A549 (cell line): ENCODE data around the gene ADARB2. TPM values are rescaled to one million over a fixed set of nuclear protein-coding genes. Genes with fewer than 3 reads are reported as not detected.

Source experiments
- ATAC-seq, 2 experiments: fragments of 200-7000 bp in 1 of 2; fragments of >200 bp in 1 of 2; cut with Nextera tagmentation in 1 of 2; cut with Tn5 transposase in 1 of 2; 3 replicates each; pipeline versions ENCODE4 v1.8.0 to v1.9.1; 2018 to 2020; ENCODE audit warnings: mild to moderate bottlenecking in 1 of 2, moderate library complexity in 1 of 2
- CTCF ChIA-PET: fragments of 300-600 bp; sonication (Branson Sonifier 250); formaldehyde crosslinking; extraction: SDS; loops from one replicate; lab custom pipeline; 2021; ENCODE audit warnings: antibody characterized with exemption, inconsistent platforms; lab: Yijun Ruan, JAX
- POLR2A ChIA-PET: fragments of 350-600 bp; formaldehyde crosslinking; extraction: SDS; loops from one replicate; lab custom pipeline; 2021; ENCODE audit warnings: antibody characterized with exemption, inconsistent platforms; lab: Yijun Ruan, JAX
- DNase-seq, 2 experiments: peaks; one replicate each; pipeline versions ENCODE4 v3.0.0 to v3.0.0-alpha.2; 2011 to 2016; ENCODE audit warnings: low read depth in 1 of 2, low spot score in 1 of 2
- FAIRE-seq: peaks from 2 replicates; lab custom pipeline; 2011; peaks lifted over from hg19 to GRCh38; lab: Jason Lieb, UNC
- H3K27ac ChIP-seq, 2 experiments: fragments of >200 bp; sonication (Bioruptor Twin); formaldehyde crosslinking; 3 replicates each; pipeline ENCODE4 v1.5.1; 2016 to 2017
- H3K4me1 ChIP-seq: fragments of >200 bp; sonication (Bioruptor Twin); formaldehyde crosslinking; 3 replicates; pipeline ENCODE4 v1.6.1; 2016
- H3K4me2 ChIP-seq: fragments of >200 bp; sonication (Bioruptor Twin); formaldehyde crosslinking; 3 replicates; pipeline ENCODE4 v1.6.1; 2016
- H3K4me3 ChIP-seq: fragments of >200 bp; sonication (Bioruptor Twin); formaldehyde crosslinking; 3 replicates; pipeline ENCODE4 v1.5.1; 2016
- H3K9me3 ChIP-seq: fragments of >200 bp; sonication (Bioruptor Twin); formaldehyde crosslinking; 3 replicates; pipeline ENCODE4 v1.6.1; 2016
- BHLHE40 ChIP-seq: IDR thresholded peaks from 2 replicates; pipeline ENCODE4 v1.6.1; 2012; ENCODE audit warnings: low read depth, low read length, inconsistent platforms
- CBX2 ChIP-seq: fragments of 200-600 bp; sonication (generic); IDR thresholded peaks from 2 replicates; pipeline ENCODE4 v1.6.1; 2016; ENCODE audit warnings: low read depth, mild to moderate bottlenecking, borderline replicate concordance
- CHD2 ChIP-seq: fragments of 150-350 bp; IDR thresholded peaks from 2 replicates; pipeline ENCODE4 v1.6.1; 2014; ENCODE audit warnings: low read length; ENCODE audit not compliant: partially characterized antibody
- CHD4 ChIP-seq: fragments of 200-600 bp; sonication (generic); IDR thresholded peaks from 2 replicates; pipeline ENCODE4 v1.6.1; 2016; ENCODE audit warnings: antibody characterized with exemption, mild to moderate bottlenecking, borderline replicate concordance
- FOSB ChIP-seq: fragments of 250-450 bp; sonication (Bioruptor Pico); IDR thresholded peaks from 2 replicates; pipeline ENCODE4 v1.5.0; 2020; ENCODE audit warnings: mild to moderate bottlenecking, moderate library complexity
- FOSL2 ChIP-seq, 2 experiments: fragments of 450-650 bp in 1 of 2; fragments of >200 bp in 1 of 2; sonication (Bioruptor Twin) in 1 of 2; formaldehyde crosslinking; IDR thresholded peaks; 2 replicates each; pipeline versions ENCODE4 v1.5.0 to v1.6.1; 2016 to 2020; ENCODE audit warnings: mild to moderate bottlenecking in 1 of 2, moderate library complexity in 1 of 2
- FOXS1 ChIP-seq: fragments of 250-450 bp; sonication (Bioruptor Pico); IDR thresholded peaks from 2 replicates; pipeline ENCODE4 v1.5.0; 2020; ENCODE audit warnings: mild to moderate bottlenecking, moderate library complexity
- JUN ChIP-seq, 2 experiments: fragments of >200 bp; sonication (Bioruptor Twin); formaldehyde crosslinking; IDR thresholded peaks; 2 replicates in 1 of 2; 3 replicates in 1 of 2; pipeline ENCODE4 v1.6.1; 2016 to 2017
- JUNB ChIP-seq: fragments of >200 bp; sonication (Bioruptor Twin); formaldehyde crosslinking; IDR thresholded peaks from 2 replicates; pipeline ENCODE4 v1.6.1; 2016
- MAFK ChIP-seq: fragments of 450-650 bp; IDR thresholded peaks from 2 replicates; pipeline ENCODE4 v1.6.1; 2014; ENCODE audit not compliant: partially characterized antibody
- MYC ChIP-seq: IDR thresholded peaks from 2 replicates; pipeline ENCODE4 v1.6.1; 2012; ENCODE audit warnings: mild to moderate bottlenecking, inconsistent platforms, low read length, improper control_type of control experiment, borderline replicate concordance
- NR3C1 ChIP-seq: fragments of >200 bp; sonication (Bioruptor Twin); formaldehyde crosslinking; IDR thresholded peaks from 3 replicates; pipeline ENCODE4 v1.6.1; 2017
- PHF8 ChIP-seq: fragments of 200-600 bp; sonication (generic); IDR thresholded peaks from 2 replicates; pipeline ENCODE4 v1.6.1; 2016; ENCODE audit warnings: low read depth, mild to moderate bottlenecking, antibody characterized with exemption, moderate library complexity, borderline replicate concordance
- POLR2A ChIP-seq: IDR thresholded peaks from 2 replicates; pipeline ENCODE4 v1.6.1; 2012; ENCODE audit warnings: mild to moderate bottlenecking, low read length
- SMC3 ChIP-seq: fragments of >200 bp; sonication (Bioruptor Twin); formaldehyde crosslinking; IDR thresholded peaks from 3 replicates; pipeline ENCODE4 v1.6.1; 2018; ENCODE audit warnings: inconsistent platforms
- ZNF302 ChIP-seq: fragments of 250-450 bp; sonication (Bioruptor Pico); IDR thresholded peaks from 2 replicates; pipeline ENCODE4 v1.9.0; 2021; ENCODE audit warnings: inconsistent platforms, mild to moderate bottlenecking, moderate library complexity
- WGBS: methylation state at CpG from one replicate; pipeline ENCODE4 v1.1.6; 2017; ENCODE audit errors: missing lambda C conversion rate; 5-methylcytosine and 5-hydroxymethylcytosine counted together
- polyA plus RNA-seq, 4 experiments: library from polyadenylated mRNA; depleted of rRNA in 3 of 4; stranded (reverse); fragments of >200 nt; fragmentation: RNase III in 1 of 4; extraction: RNeasy Plus Mini Kit Qiagen cat#74134 plus additional on column Dnase treatment in 1 of 4; gene quantifications; 2 replicates in 3 of 4; 3 replicates in 1 of 4; pipeline ENCODE4 v1.2.3, GENCODE V29; 2011 to 2017
- TF ChIP-seq, protein P1 (sequence below): IDR thresholded peaks from 2 replicates; pipeline ENCODE4 v1.6.1; 2012
- TF ChIP-seq, protein P2 (sequence below): fragments of 150-350 bp; IDR thresholded peaks from 2 replicates; pipeline ENCODE4 v1.6.1; 2014; ENCODE audit warnings: low read depth, mild to moderate bottlenecking, low read length
- TF ChIP-seq, protein P3 (sequence below): IDR thresholded peaks from 2 replicates; pipeline ENCODE4 v1.6.1; 2012; ENCODE audit warnings: low read depth, borderline replicate concordance
- TF ChIP-seq, protein P4 (sequence below): IDR thresholded peaks from 2 replicates; pipeline ENCODE4 v1.6.1; 2012
- TF ChIP-seq, protein P5 (sequence below): fragments of >200 bp; sonication (Bioruptor Twin); formaldehyde crosslinking; IDR thresholded peaks from 3 replicates; pipeline ENCODE4 v1.6.1; 2016

ADARB2 gene
- polyA plus RNA-seq, 2 of the 4 experiments (the other 2 are of a cell fraction) = not detected

DNA sequence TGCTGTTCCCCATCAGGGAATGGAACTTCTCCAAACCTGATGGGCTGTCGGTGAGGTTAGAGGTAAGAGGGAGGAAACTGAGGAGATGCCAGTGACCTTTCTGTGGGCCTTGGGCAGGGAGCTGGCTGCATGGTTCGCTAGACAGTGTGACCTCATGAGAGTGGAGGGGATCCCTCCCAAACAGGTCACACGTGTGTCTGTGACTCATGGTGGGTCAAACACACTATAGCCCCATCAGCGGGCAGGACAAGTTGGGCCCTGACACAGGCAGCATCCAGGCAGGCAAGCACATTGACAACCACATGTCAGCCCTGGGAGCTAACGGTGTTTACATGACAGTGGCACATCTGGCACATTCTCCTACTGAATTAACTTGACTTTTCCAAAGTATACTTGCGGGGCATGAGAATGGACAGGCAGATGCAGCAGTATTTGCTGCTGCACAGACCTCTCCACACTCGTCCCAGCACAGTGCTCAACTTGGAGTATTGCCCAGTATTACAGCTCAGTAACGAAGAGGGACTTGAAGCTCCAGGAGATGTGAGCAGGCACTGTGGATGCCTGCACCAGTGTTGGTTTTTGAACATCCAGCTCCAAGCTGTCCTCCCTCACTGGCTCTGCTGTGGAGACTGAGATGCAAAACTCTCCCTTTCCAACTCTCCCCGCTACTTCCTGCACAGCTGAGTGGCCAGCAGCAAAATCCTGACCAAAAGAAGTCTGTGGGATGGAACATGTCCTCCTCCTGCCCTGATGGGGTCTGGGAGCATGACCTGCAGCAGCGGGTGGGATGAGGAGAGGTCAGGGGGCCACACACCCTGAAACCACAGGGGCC lies 481.5 kb downstream of the ADARB2 start:
- whole genome bisulfite sequencing = 17% methylated on average over 8 of the region's 10 CpGs
- FAIRE-seq (no peak), ATAC-seq (no peak), DNase-seq (no peak)
- CTCF ChIA-PET = interaction anchor here (1.0 to 1.4 kb wide), 3 partner anchors 12 to 165 kb away, joined by 3 read pairs; no protein-coding TSS in a partner anchor
- H3K4me2 ChIP-seq = no peak overlapping the region
- POLR2A ChIA-PET = no interaction called here
- TF ChIP-seq NR3C1 = no peak
- TF ChIP-seq PHF8 = no peak
- TF ChIP-seq POLR2A = no peak
- TF ChIP-seq FOSL2 (IDR thresholded peaks at IDR 0.05) = no peak
- no peak for TF ChIP-seq FOSL2 (CRISPR knock-in tag; IDR thresholded peaks at IDR 0.05)
- no peak for TF ChIP-seq CBX2
- TF ChIP-seq, protein P1, sequence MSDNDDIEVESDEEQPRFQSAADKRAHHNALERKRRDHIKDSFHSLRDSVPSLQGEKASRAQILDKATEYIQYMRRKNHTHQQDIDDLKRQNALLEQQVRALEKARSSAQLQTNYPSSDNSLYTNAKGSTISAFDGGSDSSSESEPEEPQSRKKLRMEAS = no peak
- no peak for TF ChIP-seq FOXS1
- TF ChIP-seq CHD2 = no peak
- no peak for TF ChIP-seq MAFK
- TF ChIP-seq, protein P2, sequence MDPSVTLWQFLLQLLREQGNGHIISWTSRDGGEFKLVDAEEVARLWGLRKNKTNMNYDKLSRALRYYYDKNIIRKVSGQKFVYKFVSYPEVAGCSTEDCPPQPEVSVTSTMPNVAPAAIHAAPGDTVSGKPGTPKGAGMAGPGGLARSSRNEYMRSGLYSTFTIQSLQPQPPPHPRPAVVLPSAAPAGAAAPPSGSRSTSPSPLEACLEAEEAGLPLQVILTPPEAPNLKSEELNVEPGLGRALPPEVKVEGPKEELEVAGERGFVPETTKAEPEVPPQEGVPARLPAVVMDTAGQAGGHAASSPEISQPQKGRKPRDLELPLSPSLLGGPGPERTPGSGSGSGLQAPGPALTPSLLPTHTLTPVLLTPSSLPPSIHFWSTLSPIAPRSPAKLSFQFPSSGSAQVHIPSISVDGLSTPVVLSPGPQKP = no peak
- no peak for TF ChIP-seq JUNB
- no peak for TF ChIP-seq CHD4
- no peak for TF ChIP-seq SMC3
- TF ChIP-seq BHLHE40 = no peak
- TF ChIP-seq, protein P3, sequence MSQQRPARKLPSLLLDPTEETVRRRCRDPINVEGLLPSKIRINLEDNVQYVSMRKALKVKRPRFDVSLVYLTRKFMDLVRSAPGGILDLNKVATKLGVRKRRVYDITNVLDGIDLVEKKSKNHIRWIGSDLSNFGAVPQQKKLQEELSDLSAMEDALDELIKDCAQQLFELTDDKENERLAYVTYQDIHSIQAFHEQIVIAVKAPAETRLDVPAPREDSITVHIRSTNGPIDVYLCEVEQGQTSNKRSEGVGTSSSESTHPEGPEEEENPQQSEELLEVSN = no peak
- no peak overlapping the region for H3K4me3 ChIP-seq
- no peaks in the 10 kb centered on the region for H3K9me3 ChIP-seq
- H3K4me1 ChIP-seq = no peaks in the 10 kb centered on the region
- H3K27ac ChIP-seq = no peak overlapping the region

DNA sequence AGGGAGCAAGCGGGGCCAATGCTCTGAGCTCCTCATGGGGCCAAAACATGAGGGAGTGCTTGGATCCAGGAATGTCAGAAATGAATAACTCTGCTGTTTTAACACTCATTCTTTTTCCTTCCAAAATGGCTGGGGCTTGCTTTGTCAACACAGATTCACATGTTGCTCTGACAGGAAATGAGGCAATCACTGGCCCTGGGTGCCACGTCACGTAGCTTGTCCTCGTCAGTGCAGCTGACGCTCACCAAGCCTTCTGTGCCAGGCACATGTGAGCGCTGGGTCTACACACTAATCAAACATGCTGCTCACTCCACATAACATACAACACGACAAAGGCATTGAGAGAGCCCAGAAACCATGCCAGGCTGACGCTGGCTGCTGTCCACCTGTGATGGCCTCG lies 482.2 kb downstream of the ADARB2 start:
- FAIRE-seq (no peak), ATAC-seq (0 out of 6 replicates have a peak, but pooled peaks of 1 of the 2 experiments have one; percentile 33)
- CTCF ChIA-PET = interaction anchor here (1.0 to 1.4 kb wide), 3 partner anchors 11 to 165 kb away, joined by 3 read pairs; no protein-coding TSS in a partner anchor

More for the DNA sequence above, 482.2 kb downstream of the ADARB2 start:
- no peaks in the 10 kb centered on the region for H3K4me1 ChIP-seq
- H3K27ac ChIP-seq = no peak overlapping the region
- 23% methylated on average over 9 of the region's 9 CpGs for WGBS
- no peak for DNase-seq
- H3K4me2 ChIP-seq = no peak overlapping the region
- POLR2A ChIA-PET = no interaction called here
- TF ChIP-seq, protein P4, sequence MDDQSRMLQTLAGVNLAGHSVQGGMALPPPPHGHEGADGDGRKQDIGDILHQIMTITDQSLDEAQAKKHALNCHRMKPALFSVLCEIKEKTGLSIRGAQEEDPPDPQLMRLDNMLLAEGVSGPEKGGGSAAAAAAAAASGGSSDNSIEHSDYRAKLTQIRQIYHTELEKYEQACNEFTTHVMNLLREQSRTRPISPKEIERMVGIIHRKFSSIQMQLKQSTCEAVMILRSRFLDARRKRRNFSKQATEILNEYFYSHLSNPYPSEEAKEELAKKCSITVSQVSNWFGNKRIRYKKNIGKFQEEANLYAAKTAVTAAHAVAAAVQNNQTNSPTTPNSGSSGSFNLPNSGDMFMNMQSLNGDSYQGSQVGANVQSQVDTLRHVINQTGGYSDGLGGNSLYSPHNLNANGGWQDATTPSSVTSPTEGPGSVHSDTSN = no peak
- no peak for TF ChIP-seq PHF8
- TF ChIP-seq NR3C1 = no peak
- TF ChIP-seq, protein P5, sequence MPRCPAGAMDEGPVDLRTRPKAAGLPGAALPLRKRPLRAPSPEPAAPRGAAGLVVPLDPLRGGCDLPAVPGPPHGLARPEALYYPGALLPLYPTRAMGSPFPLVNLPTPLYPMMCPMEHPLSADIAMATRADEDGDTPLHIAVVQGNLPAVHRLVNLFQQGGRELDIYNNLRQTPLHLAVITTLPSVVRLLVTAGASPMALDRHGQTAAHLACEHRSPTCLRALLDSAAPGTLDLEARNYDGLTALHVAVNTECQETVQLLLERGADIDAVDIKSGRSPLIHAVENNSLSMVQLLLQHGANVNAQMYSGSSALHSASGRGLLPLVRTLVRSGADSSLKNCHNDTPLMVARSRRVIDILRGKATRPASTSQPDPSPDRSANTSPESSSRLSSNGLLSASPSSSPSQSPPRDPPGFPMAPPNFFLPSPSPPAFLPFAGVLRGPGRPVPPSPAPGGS = no peak
- TF ChIP-seq, protein P1 = no peak
- no peak for TF ChIP-seq FOXS1
- TF ChIP-seq FOSB (CRISPR knock-in tag) = no peak
- TF ChIP-seq MYC = no peak
- no peak for TF ChIP-seq JUN (IDR thresholded peaks at IDR 0.05)
- no peak for TF ChIP-seq ZNF302 (CRISPR knock-in tag)
- no peak overlapping the region for H3K4me3 ChIP-seq
- no peaks in the 10 kb centered on the region for H3K9me3 ChIP-seq
